H1 (cell line): ENCODE data around the gene ANKRD62.

Experiments used
- CBX5 ChIP-seq: fragments of 300-800, 300-1000 bp; sonication (generic); IDR thresholded peaks from 2 replicates; pipeline ENCODE4 v1.7.1; 2016; ENCODE audit warnings: antibody characterized with exemption, low read length, low read depth
- CEBPB ChIP-seq: IDR thresholded peaks from 2 replicates; pipeline ENCODE4 v1.6.1; 2012; ENCODE audit warnings: low read depth, low read length
- CHD7 ChIP-seq: fragments of 300-600 bp; sonication (generic); IDR thresholded peaks from 2 replicates; pipeline ENCODE4 v1.7.1; 2012; ENCODE audit warnings: low read length, moderate library complexity, mild to moderate bottlenecking, inconsistent platforms; ENCODE audit not compliant: insufficient replicate concordance
- CTCF ChIP-seq, 3 experiments: IDR thresholded peaks; 1 replicate in 2 of 3; 2 replicates in 1 of 3; pipeline versions ENCODE4 v1.5.1 to v1.6.1; 2011; ENCODE audit warnings: low read length in 3 of 3, mild to moderate bottlenecking in 3 of 3, inconsistent platforms in 2 of 3, low read depth in 1 of 3, moderate library complexity in 1 of 3; ENCODE audit not compliant: insufficient read depth in 1 of 3; ENCODE audit errors: control extremely low read depth in 1 of 3
- EGR1 ChIP-seq: IDR thresholded peaks from 2 replicates; pipeline ENCODE4 v1.6.1; 2011; ENCODE audit warnings: low read depth, low read length, borderline replicate concordance
- EP300 ChIP-seq, 2 experiments: IDR thresholded peaks; 1 replicate in 1 of 2; 2 replicates in 1 of 2; pipeline ENCODE4 v1.6.1; 2011 to 2012; ENCODE audit warnings: low read depth in 2 of 2, low read length in 2 of 2, mild to moderate bottlenecking in 2 of 2, borderline replicate concordance in 1 of 2, inconsistent platforms in 1 of 2, moderate library complexity in 1 of 2
- HDAC6 ChIP-seq: IDR thresholded peaks from one replicate; pipeline ENCODE4 v1.7.1; 2012; ENCODE audit warnings: low read depth, mild to moderate bottlenecking, inconsistent platforms, low read length, moderate library complexity
- JUND ChIP-seq: IDR thresholded peaks from 2 replicates; pipeline ENCODE4 v1.6.1; 2011; ENCODE audit warnings: mild to moderate bottlenecking, improper control_type of control experiment, low read length
- RAD21 ChIP-seq, 2 experiments: IDR thresholded peaks in 1 of 2; conservative IDR thresholded peaks in 1 of 2; 2 replicates each; pipeline ENCODE4 v1.6.1; 2011; ENCODE audit warnings: low read depth in 2 of 2, low read length in 2 of 2, improper control_type of control experiment in 1 of 2, inconsistent platforms in 1 of 2, mild to moderate bottlenecking in 1 of 2, moderate library complexity in 1 of 2
- SP2 ChIP-seq: IDR thresholded peaks from 2 replicates; pipeline ENCODE4 v1.6.1; 2012; ENCODE audit warnings: mild to moderate bottlenecking, low read length, inconsistent platforms
- SRF ChIP-seq: IDR thresholded peaks from 2 replicates; pipeline ENCODE4 v1.6.1; 2011; ENCODE audit warnings: mild to moderate bottlenecking, low read depth, low read length, moderate library complexity
- TAF1 ChIP-seq: IDR thresholded peaks from 2 replicates; pipeline ENCODE4 v1.6.1; 2011; ENCODE audit warnings: mild to moderate bottlenecking, low read depth, low read length

GRCh38 chr18:12046046-12046750 is 47.4 kb upstream of the ANKRD62 start:
- TF ChIP-seq TAF1 (no peak), EP300 (IDR thresholded peaks at IDR 0.05; ENCODE audit: borderline replicate concordance in 1 of 2, low read depth in 2 of 2, low read length in 2 of 2) (no peak), CTCF (IDR thresholded peaks at IDR 0.05; ENCODE audit: control extremely low read depth in 1 of 3, insufficient read depth in 1 of 3, low read depth in 1 of 3, low read length in 3 of 3) (peak; percentile 17 to 40 (median 31); a peak in 3 of 4 replicates), RAD21 (IDR thresholded peaks at IDR 0.05 in 1 of 2, conservative IDR thresholded peaks at IDR 0.05 in 1 of 2; ENCODE audit: low read depth in 2 of 2, low read length in 2 of 2) (peak in 1 of 2 experiments; percentile 11; a peak in 1 of 4 replicates), SP2 (no peak), JUND (no peak), EGR1 (no peak), HDAC6 (no peak), CEBPB (no peak), CBX5 (no peak), CHD7 (no peak), SRF (no peak)
